Measurements from ENCODE around the gene CLASP1.

- TF ChIP-seq CTCF (IDR thresholded peaks at IDR 0.05) (no peak), POLR2A (IDR thresholded peaks at IDR 0.05) (no peak)
Observed at GRCh38 chr2:121666042-121666441, 16.8 kb upstream of the CLASP1 start.

Data from heart left ventricle (tissue), 13 donors.